ENCODE results near the gene RAMP2.

RAMP2 gene

GRCh38 chr17:42809250-42809649 is 48.2 kb downstream of the RAMP2 start:
- Histone ChIP-seq H3K9me3 (ENCODE audit: control insufficient read depth, low read length) (no peaks in the 10 kb centered on the region), H3K27ac (ENCODE audit: insufficient read depth, low read depth, low read length, poor library complexity, severe bottlenecking) (no peak overlapping the region), H3K36me3 (ENCODE audit: control insufficient read depth, insufficient read depth, low read length) (peaks cover 9% of the 10 kb centered on the region), H3K4me3 (ENCODE audit: insufficient read depth, low read depth, low read length) (no peak overlapping the region), H3K27me3 (ENCODE audit: control insufficient read depth, insufficient read depth, low read length, poor library complexity, severe bottlenecking) (peaks cover 5% of the 10 kb centered on the region), H3K4me1 (ENCODE audit: control insufficient read depth, insufficient read depth, low read length) (no peaks in the 10 kb centered on the region)
- WGBS, 2 experiments, result 86 to 92% methylated on average over 3 of the region's 3 CpGs
